ENCODE data around the gene AMTN.

The AMTN gene

DNA sequence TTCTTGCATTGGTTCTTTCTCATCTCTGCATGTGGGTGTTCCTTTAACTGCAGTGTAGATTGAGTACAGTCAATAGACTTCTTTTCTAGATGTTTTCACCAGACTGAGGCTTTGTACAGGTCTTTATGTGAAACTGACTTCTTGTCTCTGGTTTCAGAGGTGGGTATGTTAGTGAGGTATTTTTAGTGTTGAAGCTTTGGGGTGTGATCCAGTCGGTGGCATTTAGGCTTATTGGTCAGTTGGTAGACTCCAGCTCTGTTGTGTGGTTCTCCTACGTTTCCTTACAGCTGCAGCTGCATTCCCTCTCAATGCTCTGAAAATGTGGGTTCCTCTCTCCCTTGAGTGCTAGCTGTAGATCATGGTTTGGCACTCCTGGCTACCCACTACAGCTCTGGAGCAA, 52.4 kb downstream of the AMTN start:
- TF ChIP-seq TAF1 (IDR thresholded peaks at IDR 0.05; ENCODE audit: low read depth) (no peak), TCF12 (IDR thresholded peaks at IDR 0.05; ENCODE audit: low read depth) (no peak), CREB1 (IDR thresholded peaks at IDR 0.05; ENCODE audit: low read depth) (no peak), YY1 (IDR thresholded peaks at IDR 0.05; ENCODE audit: low read depth) (no peak)

DNA sequence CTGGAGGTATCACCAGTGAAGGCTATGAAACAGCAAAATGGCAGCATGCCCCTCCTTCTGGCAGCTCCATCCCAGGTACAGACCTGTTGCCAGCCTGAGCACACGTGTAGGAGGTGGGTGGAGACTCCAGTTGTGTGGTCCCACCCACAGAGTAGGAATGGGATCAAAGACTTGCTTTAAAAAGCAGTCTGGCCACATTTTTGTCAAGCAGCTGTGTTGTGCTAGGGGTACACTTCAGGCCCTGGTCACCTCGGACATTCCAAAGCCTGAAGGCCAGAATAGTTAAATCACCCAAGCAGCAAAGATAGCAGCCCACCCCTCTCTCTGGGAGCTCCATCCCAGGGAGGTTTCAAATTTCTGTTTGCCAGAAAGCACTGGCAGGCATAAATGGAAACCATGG, 53.4 kb downstream of the AMTN start:
- TF ChIP-seq TAF1 (IDR thresholded peaks at IDR 0.05; ENCODE audit: low read depth) (no peak), CEBPB (IDR thresholded peaks at IDR 0.05) (no peak), RAD21 (IDR thresholded peaks at IDR 0.05; ENCODE audit: low read depth) (no peak), TEAD4 (IDR thresholded peaks at IDR 0.05) (no peak), EP300 (IDR thresholded peaks at IDR 0.05; ENCODE audit: borderline replicate concordance) (no peak), FOXM1 (IDR thresholded peaks at IDR 0.05; ENCODE audit: borderline replicate concordance, low read depth) (no peak), NFIC (IDR thresholded peaks at IDR 0.05) (no peak), YY1 (IDR thresholded peaks at IDR 0.05; ENCODE audit: low read depth) (no peak)
- TF ChIP-seq, protein P1, sequence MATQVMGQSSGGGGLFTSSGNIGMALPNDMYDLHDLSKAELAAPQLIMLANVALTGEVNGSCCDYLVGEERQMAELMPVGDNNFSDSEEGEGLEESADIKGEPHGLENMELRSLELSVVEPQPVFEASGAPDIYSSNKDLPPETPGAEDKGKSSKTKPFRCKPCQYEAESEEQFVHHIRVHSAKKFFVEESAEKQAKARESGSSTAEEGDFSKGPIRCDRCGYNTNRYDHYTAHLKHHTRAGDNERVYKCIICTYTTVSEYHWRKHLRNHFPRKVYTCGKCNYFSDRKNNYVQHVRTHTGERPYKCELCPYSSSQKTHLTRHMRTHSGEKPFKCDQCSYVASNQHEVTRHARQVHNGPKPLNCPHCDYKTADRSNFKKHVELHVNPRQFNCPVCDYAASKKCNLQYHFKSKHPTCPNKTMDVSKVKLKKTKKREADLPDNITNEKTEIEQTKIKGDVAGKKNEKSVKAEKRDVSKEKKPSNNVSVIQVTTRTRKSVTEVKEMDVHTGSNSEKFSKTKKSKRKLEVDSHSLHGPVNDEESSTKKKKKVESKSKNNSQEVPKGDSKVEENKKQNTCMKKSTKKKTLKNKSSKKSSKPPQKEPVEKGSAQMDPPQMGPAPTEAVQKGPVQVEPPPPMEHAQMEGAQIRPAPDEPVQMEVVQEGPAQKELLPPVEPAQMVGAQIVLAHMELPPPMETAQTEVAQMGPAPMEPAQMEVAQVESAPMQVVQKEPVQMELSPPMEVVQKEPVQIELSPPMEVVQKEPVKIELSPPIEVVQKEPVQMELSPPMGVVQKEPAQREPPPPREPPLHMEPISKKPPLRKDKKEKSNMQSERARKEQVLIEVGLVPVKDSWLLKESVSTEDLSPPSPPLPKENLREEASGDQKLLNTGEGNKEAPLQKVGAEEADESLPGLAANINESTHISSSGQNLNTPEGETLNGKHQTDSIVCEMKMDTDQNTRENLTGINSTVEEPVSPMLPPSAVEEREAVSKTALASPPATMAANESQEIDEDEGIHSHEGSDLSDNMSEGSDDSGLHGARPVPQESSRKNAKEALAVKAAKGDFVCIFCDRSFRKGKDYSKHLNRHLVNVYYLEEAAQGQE (IDR thresholded peaks at IDR 0.05; ENCODE audit: low read depth), result no peak
- TF ChIP-seq, protein P2, sequence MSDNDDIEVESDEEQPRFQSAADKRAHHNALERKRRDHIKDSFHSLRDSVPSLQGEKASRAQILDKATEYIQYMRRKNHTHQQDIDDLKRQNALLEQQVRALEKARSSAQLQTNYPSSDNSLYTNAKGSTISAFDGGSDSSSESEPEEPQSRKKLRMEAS (IDR thresholded peaks at IDR 0.05), result no peak
- TF ChIP-seq, protein P3, sequence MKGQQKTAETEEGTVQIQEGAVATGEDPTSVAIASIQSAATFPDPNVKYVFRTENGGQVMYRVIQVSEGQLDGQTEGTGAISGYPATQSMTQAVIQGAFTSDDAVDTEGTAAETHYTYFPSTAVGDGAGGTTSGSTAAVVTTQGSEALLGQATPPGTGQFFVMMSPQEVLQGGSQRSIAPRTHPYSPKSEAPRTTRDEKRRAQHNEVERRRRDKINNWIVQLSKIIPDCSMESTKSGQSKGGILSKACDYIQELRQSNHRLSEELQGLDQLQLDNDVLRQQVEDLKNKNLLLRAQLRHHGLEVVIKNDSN (IDR thresholded peaks at IDR 0.05), result no peak

DNA sequence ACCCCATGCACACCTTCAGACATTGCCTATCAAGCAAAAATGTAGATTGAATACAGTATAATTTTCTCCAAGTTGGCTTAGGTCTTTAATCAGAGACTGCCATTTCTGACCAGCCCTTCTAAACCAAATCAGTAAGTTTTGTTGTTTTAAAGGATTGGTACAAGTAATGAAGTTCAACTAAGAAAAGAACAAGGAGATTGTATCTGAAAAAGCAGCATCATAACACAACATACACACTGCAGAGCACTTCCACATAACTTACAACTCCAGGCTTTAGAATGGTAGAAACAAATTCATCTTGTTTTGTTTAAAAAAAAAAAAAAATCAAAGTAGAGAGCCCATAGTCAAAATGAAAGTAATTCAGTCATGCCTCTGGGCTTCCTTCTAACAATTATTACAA, 57.6 kb downstream of the AMTN start:
- TF ChIP-seq FOXM1 (IDR thresholded peaks at IDR 0.05; ENCODE audit: borderline replicate concordance, low read depth) (no peak), TCF12 (IDR thresholded peaks at IDR 0.05; ENCODE audit: low read depth) (no peak)

DNA sequence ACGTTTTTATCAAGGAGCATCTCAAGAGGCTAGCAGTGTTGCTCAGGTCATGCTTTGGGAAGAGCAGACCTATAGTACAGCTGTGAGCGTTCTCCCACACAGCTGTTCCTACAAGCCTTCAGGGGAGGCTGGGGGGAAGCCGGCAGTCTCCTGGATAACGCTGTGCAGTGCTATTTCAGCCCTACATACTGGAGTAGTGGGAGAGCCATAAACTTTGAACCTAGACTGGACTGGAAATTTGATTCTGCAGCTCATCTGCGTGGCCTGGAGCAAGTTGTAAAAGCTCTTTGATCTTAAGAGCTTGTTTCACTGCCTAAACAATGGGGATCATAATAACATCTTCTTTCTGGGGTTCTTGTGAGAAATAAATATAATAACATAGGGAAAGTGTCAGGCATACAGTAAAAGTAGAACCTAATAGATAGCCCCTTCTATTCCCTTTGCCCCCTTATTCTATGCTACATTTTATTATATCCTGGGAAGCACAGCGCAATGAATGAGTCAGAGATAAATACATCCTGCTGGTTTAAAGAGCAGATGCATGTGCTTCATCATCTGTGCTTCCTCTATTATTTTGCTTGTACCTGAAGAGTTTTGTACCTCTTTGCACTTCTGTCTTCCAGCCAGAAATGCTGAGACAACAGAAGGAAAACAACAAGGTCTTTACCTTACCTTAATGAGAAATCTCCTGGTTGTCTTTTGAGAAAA, 59.0 kb downstream of the AMTN start:
- no peak for TF ChIP-seq RAD21 (IDR thresholded peaks at IDR 0.05; ENCODE audit: low read depth)
- no peak for TF ChIP-seq CEBPB (IDR thresholded peaks at IDR 0.05)
- TF ChIP-seq YY1 (IDR thresholded peaks at IDR 0.05; ENCODE audit: low read depth), result no peak
- TF ChIP-seq TEAD4 (IDR thresholded peaks at IDR 0.05), result no peak
- TF ChIP-seq CREB1 (IDR thresholded peaks at IDR 0.05; ENCODE audit: low read depth), result no peak
- TF ChIP-seq TAF1 (IDR thresholded peaks at IDR 0.05; ENCODE audit: low read depth), result no peak
- TF ChIP-seq, protein P3 (IDR thresholded peaks at IDR 0.05), result no peak
- TF ChIP-seq ZBTB7A (IDR thresholded peaks at IDR 0.05; ENCODE audit: low read depth), result no peak
- TF ChIP-seq TCF12 (IDR thresholded peaks at IDR 0.05; ENCODE audit: low read depth), result no peak
- no peak for TF ChIP-seq NFIC (IDR thresholded peaks at IDR 0.05)
- no peak for TF ChIP-seq EP300 (IDR thresholded peaks at IDR 0.05; ENCODE audit: borderline replicate concordance)
- no peak for TF ChIP-seq FOXM1 (IDR thresholded peaks at IDR 0.05; ENCODE audit: borderline replicate concordance, low read depth)
- TF ChIP-seq, protein P1 (IDR thresholded peaks at IDR 0.05; ENCODE audit: low read depth), result no peak
- TF ChIP-seq EGR1 (IDR thresholded peaks at IDR 0.05), result no peak

DNA sequence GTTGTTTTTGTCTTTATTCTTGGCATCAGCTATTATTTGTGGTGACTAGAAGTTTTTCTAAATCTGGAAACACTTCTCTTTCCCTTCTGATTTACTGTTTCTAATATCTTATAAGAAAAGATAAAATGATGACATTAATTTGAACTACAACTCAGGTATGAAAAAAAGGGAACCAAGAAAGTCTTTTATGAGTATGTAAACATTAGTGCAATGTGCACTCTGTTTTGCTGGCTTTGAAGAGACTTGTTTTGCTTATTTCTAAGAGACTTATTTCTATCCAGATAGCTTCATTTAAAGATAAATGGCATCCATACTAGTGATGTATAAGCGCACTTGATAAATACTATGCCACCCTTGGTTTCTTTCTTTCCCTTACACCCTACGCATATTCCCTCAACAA, 63.6 kb downstream of the AMTN start:
- TF ChIP-seq FOXM1 (IDR thresholded peaks at IDR 0.05; ENCODE audit: borderline replicate concordance, low read depth) (no peak), TCF12 (IDR thresholded peaks at IDR 0.05; ENCODE audit: low read depth) (no peak), CEBPB (IDR thresholded peaks at IDR 0.05) (no peak), ZBTB7A (IDR thresholded peaks at IDR 0.05; ENCODE audit: low read depth) (no peak), NFIC (IDR thresholded peaks at IDR 0.05) (no peak), TAF1 (IDR thresholded peaks at IDR 0.05; ENCODE audit: low read depth) (no peak), YY1 (IDR thresholded peaks at IDR 0.05; ENCODE audit: low read depth) (no peak), RAD21 (IDR thresholded peaks at IDR 0.05; ENCODE audit: low read depth) (no peak), CREB1 (IDR thresholded peaks at IDR 0.05; ENCODE audit: low read depth) (no peak), TEAD4 (IDR thresholded peaks at IDR 0.05) (no peak), EGR1 (IDR thresholded peaks at IDR 0.05) (no peak)
- TF ChIP-seq, protein P2 (IDR thresholded peaks at IDR 0.05), result no peak
- TF ChIP-seq, protein P3 (IDR thresholded peaks at IDR 0.05), result no peak

All from Ishikawa (cell line).